DMS153 treated with DMSO at 0.1 percent for 48 hours (cell line): Measurements from ENCODE around the gene KIF23.
A peak's percentile ranks its signal among the peaks of the same experiment; 100 is the strongest.
"Not testable (repeated sequence)": the region's sequence is repeated elsewhere in the genome, so short reads cannot be mapped to it uniquely, and the experiment has no call there.

Experiments used
- DNase-seq: peaks from one replicate; lab custom pipeline; 2025; ENCODE audit not compliant: unreplicated experiment; lab: John Stamatoyannopoulos, UW

Gene KIF23

GRCh38 chr15:69434679-69435078 lies 20.5 kb downstream of the KIF23 start:
- no peak for DNase-seq

GRCh38 chr15:69435985-69436384 lies 21.8 kb downstream of the KIF23 start:
- DNase-seq = no peak

GRCh38 chr15:69436951-69437350 lies 22.8 kb downstream of the KIF23 start:
- DNase-seq = no peak

- no peak for DNase-seq
Measured at GRCh38 chr15:69439623-69440022, 25.5 kb downstream of the KIF23 start.

GRCh38 chr15:69443032-69443611 lies 29.0 kb downstream of the KIF23 start:
- no peak for DNase-seq

GRCh38 chr15:69444686-69445085 lies 30.5 kb downstream of the KIF23 start:
- no peak for DNase-seq

- no peak for DNase-seq
Measured at GRCh38 chr15:69446953-69447352, 32.8 kb downstream of the KIF23 start.

- not testable (repeated sequence) for DNase-seq
Measured at GRCh38 chr15:69450221-69450620, 36.1 kb downstream of the KIF23 start.

GRCh38 chr15:69450968-69451695 lies 37.0 kb downstream of the KIF23 start:
- DNase-seq = no peak

- DNase-seq = peak; percentile 27
Measured at GRCh38 chr15:69451951-69452691, 38.0 kb downstream of the KIF23 start.

- no peak for DNase-seq
Measured at GRCh38 chr15:69452692-69453521, 38.8 kb downstream of the KIF23 start, which contains the start of gene RPLP1. TSS of gene RPLP1 (plus strand) at chr15:69452818. CDS start at chr15:69452949, 131 bp downstream.

GRCh38 chr15:69454953-69455352 lies 40.8 kb downstream of the KIF23 start:
- no peak for DNase-seq

- no peak for DNase-seq
Measured at GRCh38 chr15:69456208-69457166, 42.3 kb downstream of the KIF23 start.

GRCh38 chr15:69457304-69458280 lies 43.4 kb downstream of the KIF23 start:
- DNase-seq = no peak

- no peak for DNase-seq
Measured at GRCh38 chr15:69459066-69459465, 44.9 kb downstream of the KIF23 start.

- DNase-seq = no peak
Measured at GRCh38 chr15:69460481-69460880, 46.3 kb downstream of the KIF23 start.

- no peak for DNase-seq
Measured at GRCh38 chr15:69462030-69462492, 47.9 kb downstream of the KIF23 start.

- DNase-seq = peak; percentile 57
Measured at GRCh38 chr15:69462493-69463181, 48.5 kb downstream of the KIF23 start.
